HepG2 (cell line): Measurements from ENCODE around the gene GPR25. TPM values are rescaled to one million over a fixed set of nuclear protein-coding genes. Genes with fewer than 3 reads are reported as not detected.

ENCODE experiments used
- ATAC-seq: fragments of 200-7000 bp; cut with Tn5 transposase; 3 replicates; pipeline ENCODE4 v1.9.1; 2020; ENCODE audit warnings: mild to moderate bottlenecking, moderate library complexity
- BruUV-seq: library from RNA; stranded (reverse); fragments of 400-500 nt; replicated peaks from 2 replicates; lab custom pipeline; 2021; lab: Mats Ljungman, UMichigan
- CTCF ChIA-PET: fragments of 300-600 bp; formaldehyde crosslinking; extraction: SDS; loops from one replicate; lab custom pipeline; 2021; ENCODE audit warnings: low total read pairs, inconsistent platforms, low intra/inter-chr PET ratio; lab: Yijun Ruan, JAX
- POLR2A ChIA-PET: fragments of 350-600 bp; sonication (Branson Sonifier 250); formaldehyde crosslinking; loops from one replicate; lab custom pipeline; 2020; ENCODE audit warnings: antibody characterized with exemption, inconsistent platforms; lab: Yijun Ruan, JAX
- DNase-seq: peaks from one replicate; pipeline ENCODE4 v3.0.0-alpha.2; 2015; ENCODE audit warnings: low spot score
- FAIRE-seq: peaks from 3 replicates; lab custom pipeline; 2011; peaks lifted over from hg19 to GRCh38; lab: Jason Lieb, UNC
- H2AFZ ChIP-seq: one replicate; pipeline ENCODE4 v1.6.1; 2011; ENCODE audit warnings: low read length, inconsistent platforms
- H3K27ac ChIP-seq: fragments of 300-600 bp; 3 replicates; pipeline ENCODE4 v1.8.0; 2011; ENCODE audit warnings: mixed run types, mild to moderate bottlenecking, mixed read lengths, low read length, inconsistent platforms; ENCODE audit not compliant: insufficient read depth; ENCODE audit errors: extremely low read length
- H3K27me3 ChIP-seq, 2 experiments: fragments of 200-600 bp in 1 of 2; 2 replicates in 1 of 2; 3 replicates in 1 of 2; pipeline versions ENCODE4 v1.6.0 to v1.8.0; 2011; ENCODE audit warnings: low read length in 2 of 2, mild to moderate bottlenecking in 2 of 2, moderate library complexity in 2 of 2, inconsistent platforms in 1 of 2; ENCODE audit not compliant: insufficient read depth in 2 of 2, control insufficient read depth in 1 of 2
- H3K36me3 ChIP-seq, 2 experiments: fragments of 200-600 bp in 1 of 2; replicated peaks in 1 of 2; 2 replicates in 1 of 2; 3 replicates in 1 of 2; pipeline versions ENCODE4 v1.5.1 to v1.8.0; 2011; ENCODE audit warnings: low read length in 2 of 2, inconsistent platforms in 1 of 2; ENCODE audit not compliant: insufficient read depth in 2 of 2, control insufficient read depth in 1 of 2
- H3K4me1 ChIP-seq: 2 replicates; pipeline ENCODE4 v1.5.1; 2012; ENCODE audit warnings: low read length, inconsistent platforms; ENCODE audit not compliant: insufficient read depth
- H3K4me2 ChIP-seq: 2 replicates; pipeline ENCODE4 v1.6.0; 2011; ENCODE audit warnings: low read depth, low read length, inconsistent platforms
- H3K4me3 ChIP-seq, 3 experiments: fragments of 200-600 bp in 1 of 3; sonication (generic), shearing (Covaris generic) in 1 of 3; replicated peaks in 1 of 3; 2 replicates each; pipeline ENCODE4 v1.5.1; 2011 to 2016; ENCODE audit warnings: low read length in 3 of 3, inconsistent platforms in 2 of 3, low read depth in 2 of 3, mild to moderate bottlenecking in 2 of 3, control low read depth in 1 of 3, mixed read lengths in 1 of 3; ENCODE audit not compliant: insufficient read depth in 1 of 3
- H3K79me2 ChIP-seq: one replicate; pipeline ENCODE4 v1.6.1; 2011; ENCODE audit warnings: low read length, inconsistent platforms; ENCODE audit not compliant: insufficient read depth
- H3K9ac ChIP-seq: 2 replicates; pipeline ENCODE4 v1.6.0; 2011; ENCODE audit warnings: mild to moderate bottlenecking, low read depth, low read length, inconsistent platforms; ENCODE audit not compliant: insufficient read depth
- H3K9me3 ChIP-seq: 2 replicates; pipeline ENCODE4 v1.5.1; 2012; ENCODE audit warnings: mild to moderate bottlenecking, low read length
- H4K20me1 ChIP-seq: 2 replicates; pipeline ENCODE4 v1.6.0; 2011; ENCODE audit warnings: inconsistent platforms, mild to moderate bottlenecking, low read length, moderate library complexity; ENCODE audit not compliant: insufficient read depth
- CC2D1A ChIP-seq: sonication (generic); formaldehyde crosslinking; IDR thresholded peaks from 2 replicates; pipeline ENCODE4 v1.8.1; 2023; ENCODE audit warnings: mild to moderate bottlenecking, missing genetic modification reagents
- DNMT3B ChIP-seq: conservative IDR thresholded peaks from 2 replicates; pipeline ENCODE4 v1.6.1; 2016; ENCODE audit warnings: missing biosample characterization, control low read depth
- ELF1 ChIP-seq: sonication (generic); formaldehyde crosslinking; IDR thresholded peaks from 2 replicates; pipeline ENCODE4 v1.4.0; 2020; ENCODE audit warnings: missing genetic modification reagents
- FOXP1 ChIP-seq, 2 experiments: fragments of 450-650 bp in 1 of 2; IDR thresholded peaks; 2 replicates each; pipeline ENCODE4 v1.6.1; 2017 to 2018; ENCODE audit warnings: antibody characterized with exemption in 1 of 2
- HOXA9 ChIP-seq: sonication (generic); formaldehyde crosslinking; IDR thresholded peaks from 2 replicates; pipeline ENCODE4 v1.8.1; 2022; ENCODE audit warnings: missing genetic modification reagents, mild to moderate bottlenecking, moderate library complexity, borderline replicate concordance
- KDM4B ChIP-seq: sonication (generic); formaldehyde crosslinking; IDR thresholded peaks from 2 replicates; pipeline ENCODE4 v1.4.0; 2020; ENCODE audit warnings: missing genetic modification reagents
- NCOR1 ChIP-seq: fragments of 200-600 bp; sonication (generic); IDR thresholded peaks from 2 replicates; pipeline ENCODE4 v1.7.0; 2017; ENCODE audit warnings: antibody characterized with exemption, low read length, borderline replicate concordance
- THAP7 ChIP-seq: sonication (generic); formaldehyde crosslinking; IDR thresholded peaks from 2 replicates; pipeline ENCODE4 v1.8.1; 2023; ENCODE audit warnings: mild to moderate bottlenecking, missing genetic modification reagents
- ZBTB39 ChIP-seq: sonication (generic); formaldehyde crosslinking; IDR thresholded peaks from 2 replicates; pipeline ENCODE4 v1.5.0; 2020; ENCODE audit warnings: missing genetic modification reagents
- ZFX ChIP-seq: sonication (generic); formaldehyde crosslinking; IDR thresholded peaks from 2 replicates; pipeline ENCODE4 v1.4.0; 2020; ENCODE audit warnings: mild to moderate bottlenecking, low read depth, missing genetic modification reagents, moderate library complexity
- ZNF572 ChIP-seq: sonication (generic); formaldehyde crosslinking; IDR thresholded peaks from 2 replicates; pipeline ENCODE4 v1.5.1; 2020; ENCODE audit warnings: mild to moderate bottlenecking, missing genetic modification reagents
- ZNF687 ChIP-seq: sonication (generic); formaldehyde crosslinking; IDR thresholded peaks from 2 replicates; pipeline ENCODE4 v1.5.1; 2020; ENCODE audit warnings: mild to moderate bottlenecking, missing genetic modification reagents, moderate library complexity
- ZNF737 ChIP-seq: sonication (generic); formaldehyde crosslinking; IDR thresholded peaks from 2 replicates; pipeline ENCODE4 v1.5.0; 2020; ENCODE audit warnings: missing genetic modification reagents, mild to moderate bottlenecking, borderline replicate concordance
- ZSCAN29 ChIP-seq: sonication (generic); formaldehyde crosslinking; conservative IDR thresholded peaks from 2 replicates; pipeline ENCODE4 v1.4.0; 2020; ENCODE audit warnings: mild to moderate bottlenecking, missing genetic modification reagents
- WGBS: methylation state at CpG from one replicate; pipeline ENCODE4 v1.1.6; 2017; ENCODE audit warnings: low lambda C conversion rate; 5-methylcytosine and 5-hydroxymethylcytosine counted together
- in situ Hi-C: cut with HindIII; loops from 2 replicates; pipeline ENCODE4 v1.10.0; 2017; ENCODE audit warnings: low pct_unique_long_range_greater_than_20kb; ENCODE audit not compliant: extremely low pct_ligation_motif_present
- intact Hi-C: fragments of 100-400 bp; cut with micrococcal nuclease; formaldehyde crosslinking; loops from one replicate; pipeline ENCODE4 v1.10.0; 2022; ENCODE audit not compliant: unreplicated experiment
- polyA plus RNA-seq, 8 experiments: library from polyadenylated mRNA; depleted of rRNA in 3 of 8; stranded (reverse) in 7 of 8; unstranded in 1 of 8; fragments of >200 nt; fragmentation: Illumina TruSeq in 4 of 8; extraction: Trizol in 4 of 8; gene quantifications; 2 replicates each; pipeline versions ENCODE4 v1.2.1 to v1.2.3, GENCODE V29; 2011 to 2016; ENCODE audit warnings: low read depth in 4 of 8, missing spikeins in 1 of 8, mixed read lengths in 1 of 8; ENCODE audit not compliant: insufficient read depth in 1 of 8
- total RNA-seq, 5 experiments: library from RNA; depleted of rRNA; stranded (reverse); fragments of >200 nt; fragmentation: Illumina TruSeq; extraction: Trizol; gene quantifications; 2 replicates each; pipeline ENCODE4 v1.2.3, GENCODE V29; 2016; ENCODE audit warnings: low read depth in 1 of 5

Gene GPR25
- total and polyA plus RNA-seq, 2 of the 13 experiments (the other 11 are each of a cell fraction or from before 2014, with no cell fraction given), result not detected

DNA sequence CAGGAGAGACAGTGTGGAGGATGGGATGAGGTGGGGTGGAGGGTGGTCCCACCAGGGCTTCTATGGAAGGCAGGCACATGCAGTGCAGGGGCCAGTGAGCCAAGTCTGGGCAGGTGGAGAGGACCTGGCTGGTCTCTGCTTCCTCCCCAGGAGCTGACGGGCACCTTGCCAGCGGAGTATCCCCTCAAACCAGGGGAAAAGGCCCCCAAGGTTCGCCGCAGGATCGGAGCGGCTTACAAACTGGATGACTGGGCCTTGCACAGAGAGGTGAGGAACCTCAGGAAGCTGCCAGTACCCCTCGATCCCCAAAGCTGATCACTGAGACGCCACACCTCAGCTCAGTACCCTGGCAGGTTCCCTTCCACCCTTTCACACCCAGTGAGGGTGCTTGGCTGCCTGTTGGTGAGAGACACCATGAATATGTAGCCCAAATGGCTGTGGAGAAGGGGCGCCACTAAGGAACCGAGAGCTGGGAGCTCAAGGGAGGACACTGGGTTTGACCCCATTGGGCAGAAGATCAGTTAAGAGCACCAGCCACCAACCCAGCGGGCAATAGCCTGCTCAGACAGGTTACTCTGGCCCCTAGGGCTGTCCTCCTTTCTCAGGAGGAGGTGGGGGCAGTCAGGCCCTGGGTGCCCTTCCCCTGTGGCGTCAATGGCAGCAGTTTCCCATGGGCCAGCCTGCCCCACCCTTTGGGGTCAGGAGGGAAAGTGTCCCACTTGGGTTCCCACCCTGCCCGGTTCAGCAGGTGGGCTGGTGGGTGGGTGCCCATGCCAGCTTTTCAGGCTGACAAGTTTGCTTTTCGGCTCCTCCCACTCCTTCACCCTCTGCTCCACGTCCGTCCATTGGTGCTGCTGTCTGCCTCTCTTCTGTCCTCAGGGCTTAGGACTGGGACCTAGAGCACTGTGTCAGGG is 27.4 kb downstream of the GPR25 start:
- CTCF ChIA-PET, result no interaction called here
- DNase-seq, result no peak
- 91% methylated on average over 11 of the region's 16 CpGs for WGBS
- 0 out of 2 replicates have a peak, but pooled peaks have one; percentile 54 for TF ChIP-seq ZBTB39 (CRISPR knock-in tag)
- TF ChIP-seq FOXP1 (IDR thresholded peaks at IDR 0.05), result no peak
- TF ChIP-seq FOXP1 (CRISPR knock-in tag; IDR thresholded peaks at IDR 0.05), result no peak
- no peak for TF ChIP-seq ELF1 (CRISPR knock-in tag)
- no peak for TF ChIP-seq CC2D1A (CRISPR knock-in tag)
- TF ChIP-seq KDM4B (CRISPR knock-in tag), result no peak
- TF ChIP-seq ZNF737, result no peak
- peak; percentile 3; the same call in 1 of the 2 replicates for TF ChIP-seq ZNF687 (CRISPR knock-in tag)
- TF ChIP-seq ZFX, result peak; percentile 7; the same call in 1 of the 2 replicates
- no peak for TF ChIP-seq DNMT3B (CRISPR knock-in tag)
- no peak for TF ChIP-seq NCOR1
- TF ChIP-seq THAP7 (CRISPR knock-in tag), result no peak
- TF ChIP-seq ZSCAN29 (CRISPR knock-in tag), result no peak
- no peak for TF ChIP-seq HOXA9 (CRISPR knock-in tag)
- 0 out of 2 replicates have a peak, but pooled peaks have one; percentile 23 for TF ChIP-seq ZNF572 (CRISPR knock-in tag)

More for the DNA sequence above, 27.4 kb downstream of the GPR25 start:
- no peak overlapping the region for H2AFZ ChIP-seq
- POLR2A ChIA-PET, result interaction anchor here (1.2 to 2.3 kb wide), 4 partner anchors 7 to 17 kb away, joined by 5 to 19 read pairs (median 11); no protein-coding TSS in a partner anchor
- intact Hi-C loops, result loop anchor here (10.0 kb wide), 1 partner anchor 215 kb away; the partner anchor contains the start of gene CACNA1S
- no peak for FAIRE-seq
- no TSS peak for BruUV-seq
- H4K20me1 ChIP-seq, result no peaks in the 10 kb centered on the region
- H3K27ac ChIP-seq, result peak overlapping the region; percentile 57
- no peak for ATAC-seq
- peaks cover 63% of the 10 kb centered on the region for H3K4me1 ChIP-seq
- H3K27me3 ChIP-seq, result no peaks in the 10 kb centered on the region
- H3K9me3 ChIP-seq, result no peaks in the 10 kb centered on the region
- in situ Hi-C loops, result no loop called here
- peak overlapping the region; percentile 30; the same call in 1 of the 2 replicates for H3K9ac ChIP-seq
- peak overlapping the region; percentile 48 for H3K4me2 ChIP-seq
- peaks cover 6% of the 10 kb centered on the region for H3K79me2 ChIP-seq
- H3K4me3 ChIP-seq, result no peak overlapping the region
- peaks cover 6 to 27% of the 10 kb centered on the region in 2 experiments for H3K36me3 ChIP-seq
